HCT116 (cell line): ENCODE results near the gene PIK3CD. TPM values are rescaled to one million over a fixed set of nuclear protein-coding genes. Genes with fewer than 3 reads are reported as not detected.

Experiments
- ATAC-seq: fragments of 200-7000 bp; cut with Tn5 transposase; 2 replicates; pipeline ENCODE4 v1.9.1; 2020; ENCODE audit warnings: mild to moderate bottlenecking, moderate library complexity
- BruUV-seq: library from RNA; stranded (reverse); fragments of 400-500 nt; replicated peaks from 2 replicates; lab custom pipeline; 2021; lab: Mats Ljungman, UMichigan
- CTCF ChIA-PET: fragments of 300-600 bp; sonication (Branson Sonifier 250); formaldehyde crosslinking; loops from one replicate; lab custom pipeline; 2021; ENCODE audit warnings: antibody characterized with exemption; lab: Charles Lee
- POLR2A ChIA-PET: fragments of 300-600, 350-600 bp; sonication (Branson Sonifier 250); formaldehyde crosslinking; loops from one replicate; lab custom pipeline; 2021; ENCODE audit warnings: antibody characterized with exemption; lab: Charles Lee
- RAD21 ChIA-PET, 2 experiments: fragments of 300-600 bp; sonication (Branson Sonifier 250); formaldehyde crosslinking; loops; one replicate each; lab custom pipeline; 2023; ENCODE audit warnings: low total read pairs in 2 of 2; ENCODE audit not compliant: uncharacterized antibody in 2 of 2, unreplicated experiment in 2 of 2, low non-redundant PET in 1 of 2; lab: Charles Lee
- DNase-seq: peaks from one replicate; pipeline ENCODE4 v3.0.0-alpha.2; 2010; ENCODE audit warnings: low read depth, low spot score
- H2AFZ ChIP-seq: fragments of 200-600 bp; shearing (Covaris generic), sonication (generic); 2 replicates; pipeline ENCODE4 v1.6.1; 2017; ENCODE audit warnings: low read depth, mixed run types, mixed read lengths, antibody characterized with exemption, low read length; ENCODE audit not compliant: poor library complexity, severe bottlenecking
- H3K27ac ChIP-seq: 2 replicates; pipeline ENCODE4 v1.5.1; 2012; ENCODE audit warnings: low read depth, low read length
- H3K27me3 ChIP-seq: fragments of 200-600 bp; sonication (generic); 2 replicates; pipeline ENCODE4 v1.6.1; 2016; ENCODE audit warnings: mixed run types, low read length, mixed read lengths; ENCODE audit not compliant: insufficient read depth
- H3K36me3 ChIP-seq, 2 experiments: fragments of 200-500 bp in 1 of 2; fragments of 200-600 bp in 1 of 2; sonication (Bioruptor generic) in 1 of 2; sonication (generic) in 1 of 2; 2 replicates each; pipeline versions ENCODE4 v1.5.1 to v1.6.1; 2014 to 2016; ENCODE audit warnings: low read length in 2 of 2, inconsistent platforms in 1 of 2, mixed read lengths in 1 of 2, mixed run types in 1 of 2; ENCODE audit not compliant: insufficient read depth in 2 of 2, control insufficient read depth in 1 of 2
- H3K4me1 ChIP-seq, 2 experiments: fragments of 200-600 bp in 1 of 2; sonication (generic) in 1 of 2; 2 replicates each; pipeline versions ENCODE4 v1.5.1 to v1.6.1; 2012 to 2017; ENCODE audit warnings: low read length in 2 of 2, inconsistent platforms in 1 of 2, mild to moderate bottlenecking in 1 of 2, mixed read lengths in 1 of 2, mixed run types in 1 of 2, moderate library complexity in 1 of 2; ENCODE audit not compliant: insufficient read depth in 2 of 2, control insufficient read depth in 1 of 2
- H3K4me2 ChIP-seq: fragments of 200-600 bp; sonication (generic); 2 replicates; pipeline ENCODE4 v1.6.1; 2017; ENCODE audit warnings: mixed run types, low read length, mixed read lengths
- H3K4me3 ChIP-seq, 2 experiments: fragments of 200-600 bp in 1 of 2; sonication (generic) in 1 of 2; replicated peaks in 1 of 2; 2 replicates each; pipeline ENCODE4 v1.5.1; 2011 to 2016; ENCODE audit warnings: low read length in 2 of 2, control low read depth in 1 of 2, low read depth in 1 of 2, mild to moderate bottlenecking in 1 of 2, mixed read lengths in 1 of 2, mixed run types in 1 of 2
- H3K79me2 ChIP-seq: fragments of 200-600 bp; sonication (generic); 2 replicates; pipeline ENCODE4 v1.6.1; 2017; ENCODE audit warnings: mild to moderate bottlenecking, mixed run types, low read length, moderate library complexity, mixed read lengths; ENCODE audit not compliant: insufficient read depth
- H3K9ac ChIP-seq: fragments of 200-600 bp; sonication (generic); 2 replicates; pipeline ENCODE4 v1.6.1; 2016; ENCODE audit warnings: low read length, mixed read lengths
- H3K9me2 ChIP-seq: fragments of 200-600 bp; sonication (generic), shearing (Covaris generic); 2 replicates; pipeline ENCODE4 v1.6.1; 2017; ENCODE audit warnings: mixed run types, mild to moderate bottlenecking, moderate library complexity; ENCODE audit not compliant: insufficient read depth
- H3K9me3 ChIP-seq, 2 experiments: fragments of 200-500 bp in 1 of 2; fragments of 200-600 bp in 1 of 2; sonication (Bioruptor generic) in 1 of 2; sonication (generic) in 1 of 2; 2 replicates each; pipeline ENCODE4 v1.6.1; 2014 to 2017; ENCODE audit warnings: low read length in 2 of 2, mixed read lengths in 2 of 2, inconsistent platforms in 1 of 2, low read depth in 1 of 2, mild to moderate bottlenecking in 1 of 2, mixed run types in 1 of 2, moderate library complexity in 1 of 2; ENCODE audit not compliant: control insufficient read depth in 1 of 2, insufficient read depth in 1 of 2
- H4K20me1 ChIP-seq: fragments of 200-600 bp; sonication (generic), shearing (Covaris generic); 2 replicates; pipeline ENCODE4 v1.6.1; 2017; ENCODE audit warnings: mixed run types, mild to moderate bottlenecking, moderate library complexity; ENCODE audit not compliant: insufficient read depth
- ATF3 ChIP-seq: IDR thresholded peaks from 2 replicates; pipeline ENCODE4 v1.6.1; 2012
- CEBPB ChIP-seq: IDR thresholded peaks from 2 replicates; pipeline ENCODE4 v1.6.1; 2012; ENCODE audit warnings: low read depth
- CTCF ChIP-seq, 3 experiments: fragments of 200-600 bp in 1 of 3; sonication (generic) in 1 of 3; IDR thresholded peaks in 2 of 3; conservative IDR thresholded peaks in 1 of 3; 2 replicates each; pipeline ENCODE4 v1.5.1; 2012 to 2017; ENCODE audit warnings: low read depth in 2 of 3, low read length in 2 of 3, antibody characterized with exemption in 1 of 3, borderline replicate concordance in 1 of 3, control low read depth in 1 of 3, mild to moderate bottlenecking in 1 of 3, mixed read lengths in 1 of 3, mixed run types in 1 of 3, moderate library complexity in 1 of 3; ENCODE audit not compliant: insufficient read depth in 1 of 3
- EGR1 ChIP-seq: IDR thresholded peaks from 2 replicates; pipeline ENCODE4 v1.6.1; 2012; ENCODE audit warnings: low read depth
- ELF1 ChIP-seq: IDR thresholded peaks from 2 replicates; pipeline ENCODE4 v1.6.1; 2012; ENCODE audit warnings: low read depth, borderline replicate concordance
- EZH2 ChIP-seq: fragments of 200-600 bp; sonication (generic); IDR thresholded peaks from 2 replicates; pipeline ENCODE4 v1.6.1; 2017; ENCODE audit warnings: antibody characterized with exemption, mixed run types
- FOSL1 ChIP-seq: IDR thresholded peaks from 2 replicates; pipeline ENCODE4 v1.6.1; 2012; ENCODE audit warnings: low read depth
- MAX ChIP-seq: IDR thresholded peaks from 2 replicates; pipeline ENCODE4 v1.6.1; 2012
- POLR2A ChIP-seq: IDR thresholded peaks from 2 replicates; pipeline ENCODE4 v1.7.0; 2011; ENCODE audit warnings: borderline replicate concordance; ENCODE audit not compliant: insufficient read depth, insufficient read length; ENCODE audit errors: extremely low read depth
- POLR2AphosphoS5 ChIP-seq: IDR thresholded peaks from 2 replicates; pipeline ENCODE4 v1.6.1; 2011; ENCODE audit warnings: mild to moderate bottlenecking, low read depth, low read length, moderate library complexity
- RAD21 ChIP-seq: IDR thresholded peaks from 2 replicates; pipeline ENCODE4 v1.6.1; 2012; ENCODE audit warnings: low read depth, mild to moderate bottlenecking
- REST ChIP-seq: IDR thresholded peaks from 2 replicates; pipeline ENCODE4 v1.6.1; 2012; ENCODE audit warnings: low read depth
- SIN3A ChIP-seq: IDR thresholded peaks from 2 replicates; pipeline ENCODE4 v1.6.1; 2012; ENCODE audit warnings: low read depth
- SP1 ChIP-seq: IDR thresholded peaks from 2 replicates; pipeline ENCODE4 v1.6.1; 2012; ENCODE audit warnings: low read depth
- SRF ChIP-seq: IDR thresholded peaks from 2 replicates; pipeline ENCODE4 v1.6.1; 2012; ENCODE audit warnings: low read depth
- TCF7L2 ChIP-seq: IDR thresholded peaks from 2 replicates; pipeline ENCODE4 v1.7.0; 2011; ENCODE audit warnings: borderline replicate concordance, inconsistent platforms; ENCODE audit not compliant: insufficient read depth, insufficient read length; ENCODE audit errors: extremely low read depth
- YY1 ChIP-seq: IDR thresholded peaks from 2 replicates; pipeline ENCODE4 v1.6.1; 2011; ENCODE audit warnings: low read length, low read depth, moderate library complexity, mild to moderate bottlenecking; ENCODE audit not compliant: insufficient replicate concordance; ENCODE audit errors: extremely low read depth
- ZBTB33 ChIP-seq: IDR thresholded peaks from 2 replicates; pipeline ENCODE4 v1.6.1; 2011; ENCODE audit warnings: mild to moderate bottlenecking, low read length, moderate library complexity; ENCODE audit not compliant: insufficient replicate concordance; ENCODE audit errors: extremely low read depth
- ZNF274 ChIP-seq: fragments of 200-500 bp; sonication (Bioruptor generic); IDR thresholded peaks from 2 replicates; pipeline ENCODE4 v1.6.1; 2014; ENCODE audit warnings: mild to moderate bottlenecking, low read depth, low read length, inconsistent platforms
- intact Hi-C: fragments of 100-400 bp; cut with micrococcal nuclease; formaldehyde crosslinking; loops from 2 replicates; pipeline ENCODE4 v1.10.0; 2022
- total RNA-seq: library from RNA; stranded (reverse); gene quantifications from one replicate; pipeline ENCODE4 v1.2.1, GENCODE V29; 2021; ENCODE audit not compliant: unreplicated experiment

PIK3CD gene
- total RNA-seq, 1 experiment from 2014 or later = 9.2 TPM

- Histone ChIP-seq H3K27me3 (no peaks in the 10 kb centered on the region), H3K9me3 (no peaks in the 10 kb centered on the region), H3K4me3 (no peak overlapping the region), H3K79me2 (no peaks in the 10 kb centered on the region), H3K9me2 (no peaks in the 10 kb centered on the region), H2AFZ (no peak overlapping the region), H3K4me2 (no peak overlapping the region), H3K4me1 (peaks cover 10 to 22% of the 10 kb centered on the region in 2 experiments), H4K20me1 (no peaks in the 10 kb centered on the region), H3K27ac (no peak overlapping the region), H3K9ac (no peak overlapping the region), H3K36me3 (no peaks in the 10 kb centered on the region)
- intact Hi-C loops = no loop called here
- POLR2A ChIA-PET = no interaction called here
- CTCF ChIA-PET = no interaction called here
- ATAC-seq = no peak
- no peak for DNase-seq
- RAD21 ChIA-PET = no interaction called here
- TF ChIP-seq CTCF (IDR thresholded peaks at IDR 0.05 in 2 of 3, conservative IDR thresholded peaks at IDR 0.05 in 1 of 3; ENCODE audit: borderline replicate concordance in 1 of 3, insufficient read depth in 1 of 3, low read depth in 2 of 3, low read length in 2 of 3) (no peak), FOSL1 (no peak), TCF7L2 (no peak), ELF1 (no peak), CEBPB (no peak), EZH2 (no peak), RAD21 (no peak), EGR1 (no peak), ZBTB33 (no peak), REST (no peak), SIN3A (no peak), YY1 (no peak), ZNF274 (no peak), POLR2AphosphoS5 (no peak), MAX (no peak), SP1 (no peak), POLR2A (no peak), SRF (no peak), ATF3 (no peak)
- no TSS peak for BruUV-seq
Observed at GRCh38 chr1:9716404-9717192, 65.1 kb downstream of the PIK3CD start.
